OCI-LY1 (cell line): ENCODE data around the gene GRB10.

Source experiments
- H2AFZ ChIP-seq: fragments of 200-600 bp; sonication (generic), shearing (Covaris generic); 2 replicates; pipeline ENCODE4 v1.6.0; 2014; ENCODE audit warnings: antibody characterized with exemption, mild to moderate bottlenecking, low read length
- H3F3A ChIP-seq: fragments of 200-600 bp; sonication (generic), shearing (Covaris generic); 2 replicates; pipeline ENCODE4 v1.6.0; 2014; ENCODE audit warnings: mild to moderate bottlenecking, antibody characterized with exemption, low read length, moderate library complexity; ENCODE audit not compliant: insufficient read depth
- H3K27ac ChIP-seq: fragments of 200-600 bp; sonication (generic); 2 replicates; pipeline ENCODE4 v1.5.1; 2014; ENCODE audit warnings: low read length, mixed run types, mild to moderate bottlenecking, low read depth; ENCODE audit not compliant: poor library complexity, severe bottlenecking
- H3K27me3 ChIP-seq: fragments of 200-600 bp; sonication (generic); 2 replicates; pipeline ENCODE4 v1.6.0; 2014; ENCODE audit warnings: antibody characterized with exemption, mild to moderate bottlenecking, low read length, moderate library complexity; ENCODE audit not compliant: insufficient read depth
- H3K36me3 ChIP-seq: fragments of 200-600 bp; sonication (generic); 2 replicates; pipeline ENCODE4 v1.6.1; 2014; ENCODE audit warnings: mild to moderate bottlenecking, antibody characterized with exemption, low read length, moderate library complexity, mixed read lengths; ENCODE audit not compliant: insufficient read depth
- H3K4me1 ChIP-seq: fragments of 200-600 bp; sonication (generic); 2 replicates; pipeline ENCODE4 v1.5.1; 2014; ENCODE audit warnings: mild to moderate bottlenecking, low read length, moderate library complexity; ENCODE audit not compliant: insufficient read depth, severe bottlenecking
- H3K4me2 ChIP-seq: fragments of 200-600 bp; sonication (generic), shearing (Covaris generic); 2 replicates; pipeline ENCODE4 v1.6.1; 2014; ENCODE audit warnings: low read length
- H3K4me3 ChIP-seq: fragments of 200-600 bp; sonication (generic); 2 replicates; pipeline ENCODE4 v1.5.1; 2014; ENCODE audit warnings: low read length, low read depth, mild to moderate bottlenecking, mixed read lengths; ENCODE audit not compliant: poor library complexity, severe bottlenecking
- H3K79me2 ChIP-seq: fragments of 200-600 bp; shearing (Covaris generic); 2 replicates; pipeline ENCODE4 v1.6.1; 2016; ENCODE audit warnings: mixed run types, low read length, mixed read lengths; ENCODE audit not compliant: insufficient read depth
- H3K9ac ChIP-seq: fragments of 200-600 bp; sonication (generic), shearing (Covaris generic); 2 replicates; pipeline ENCODE4 v1.6.1; 2014; ENCODE audit warnings: mild to moderate bottlenecking, low read length, mixed read lengths
- H3K9me2 ChIP-seq: fragments of 200-600 bp; sonication (generic), shearing (Covaris generic); 2 replicates; pipeline ENCODE4 v1.6.1; 2014; ENCODE audit warnings: low read depth, mild to moderate bottlenecking, low read length, mixed read lengths
- H3K9me3 ChIP-seq: fragments of 200-600 bp; shearing (Covaris generic); 2 replicates; pipeline ENCODE4 v1.6.1; 2014; ENCODE audit warnings: low read length, mixed read lengths
- H4K20me1 ChIP-seq: fragments of 200-600 bp; sonication (generic), shearing (Covaris generic); 2 replicates; pipeline ENCODE4 v1.6.0; 2016; ENCODE audit warnings: mild to moderate bottlenecking, low read length; ENCODE audit not compliant: insufficient read depth
- EZH2 ChIP-seq: fragments of 200-600 bp; sonication (generic), shearing (Covaris generic); IDR thresholded peaks from 2 replicates; pipeline ENCODE4 v1.8.0; 2017; ENCODE audit warnings: borderline replicate concordance, mixed run types, mild to moderate bottlenecking, antibody characterized with exemption, low read length, moderate library complexity, mixed read lengths
- TF ChIP-seq, protein P1 (sequence below): fragments of 200-600 bp; sonication (generic), shearing (Covaris generic); IDR thresholded peaks from 2 replicates; pipeline ENCODE4 v1.5.1; 2017; ENCODE audit warnings: mild to moderate bottlenecking, antibody characterized with exemption, low read length, moderate library complexity, mixed read lengths

Gene GRB10

DNA sequence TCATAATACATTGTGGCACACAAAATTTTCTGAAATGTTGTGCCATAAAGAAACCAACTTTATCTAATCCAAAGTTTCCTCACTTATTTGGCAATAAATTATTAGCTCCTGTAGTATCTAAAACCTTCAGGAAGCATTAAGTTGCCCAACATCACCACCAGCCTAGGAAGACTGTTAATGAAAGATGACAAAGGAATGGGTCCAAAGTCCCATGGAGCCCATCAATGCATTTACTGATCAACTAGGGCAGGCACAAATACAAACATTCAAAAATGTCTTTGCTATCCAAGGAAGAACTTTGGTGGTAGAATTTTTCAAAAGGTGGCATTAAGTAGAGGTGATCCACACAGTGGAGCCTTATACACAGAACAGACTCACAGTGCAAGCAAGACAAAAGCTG, 4.5 kb downstream of the GRB10 start:
- Histone ChIP-seq H3K4me1 (no peaks in the 10 kb centered on the region), H3K36me3 (no peaks in the 10 kb centered on the region), H3K27me3 (no peaks in the 10 kb centered on the region), H3K9ac (no peak overlapping the region), H3K9me3 (no peaks in the 10 kb centered on the region), H3F3A (no peaks in the 10 kb centered on the region), H3K4me3 (no peak overlapping the region), H3K27ac (no peak overlapping the region), H2AFZ (no peak overlapping the region), H3K9me2 (no peaks in the 10 kb centered on the region), H3K79me2 (no peaks in the 10 kb centered on the region), H3K4me2 (no peak overlapping the region), H4K20me1 (no peaks in the 10 kb centered on the region)
- TF ChIP-seq EZH2 = no peak
- TF ChIP-seq, protein P1, sequence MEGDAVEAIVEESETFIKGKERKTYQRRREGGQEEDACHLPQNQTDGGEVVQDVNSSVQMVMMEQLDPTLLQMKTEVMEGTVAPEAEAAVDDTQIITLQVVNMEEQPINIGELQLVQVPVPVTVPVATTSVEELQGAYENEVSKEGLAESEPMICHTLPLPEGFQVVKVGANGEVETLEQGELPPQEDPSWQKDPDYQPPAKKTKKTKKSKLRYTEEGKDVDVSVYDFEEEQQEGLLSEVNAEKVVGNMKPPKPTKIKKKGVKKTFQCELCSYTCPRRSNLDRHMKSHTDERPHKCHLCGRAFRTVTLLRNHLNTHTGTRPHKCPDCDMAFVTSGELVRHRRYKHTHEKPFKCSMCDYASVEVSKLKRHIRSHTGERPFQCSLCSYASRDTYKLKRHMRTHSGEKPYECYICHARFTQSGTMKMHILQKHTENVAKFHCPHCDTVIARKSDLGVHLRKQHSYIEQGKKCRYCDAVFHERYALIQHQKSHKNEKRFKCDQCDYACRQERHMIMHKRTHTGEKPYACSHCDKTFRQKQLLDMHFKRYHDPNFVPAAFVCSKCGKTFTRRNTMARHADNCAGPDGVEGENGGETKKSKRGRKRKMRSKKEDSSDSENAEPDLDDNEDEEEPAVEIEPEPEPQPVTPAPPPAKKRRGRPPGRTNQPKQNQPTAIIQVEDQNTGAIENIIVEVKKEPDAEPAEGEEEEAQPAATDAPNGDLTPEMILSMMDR = no peak

GRCh38 chr7:50775836-50776235, 6.9 kb downstream of the GRB10 start:
- Histone ChIP-seq H3K4me1 (no peaks in the 10 kb centered on the region), H3K4me2 (no peak overlapping the region), H2AFZ (no peak overlapping the region), H3K79me2 (no peaks in the 10 kb centered on the region), H3K9ac (no peak overlapping the region), H3K36me3 (no peaks in the 10 kb centered on the region), H3K27me3 (no peaks in the 10 kb centered on the region), H3K27ac (no peak overlapping the region), H3K4me3 (no peak overlapping the region), H3F3A (no peaks in the 10 kb centered on the region), H3K9me3 (no peaks in the 10 kb centered on the region), H3K9me2 (no peaks in the 10 kb centered on the region), H4K20me1 (no peaks in the 10 kb centered on the region)
- TF ChIP-seq, protein P1 = no peak
- no peak for TF ChIP-seq EZH2

DNA sequence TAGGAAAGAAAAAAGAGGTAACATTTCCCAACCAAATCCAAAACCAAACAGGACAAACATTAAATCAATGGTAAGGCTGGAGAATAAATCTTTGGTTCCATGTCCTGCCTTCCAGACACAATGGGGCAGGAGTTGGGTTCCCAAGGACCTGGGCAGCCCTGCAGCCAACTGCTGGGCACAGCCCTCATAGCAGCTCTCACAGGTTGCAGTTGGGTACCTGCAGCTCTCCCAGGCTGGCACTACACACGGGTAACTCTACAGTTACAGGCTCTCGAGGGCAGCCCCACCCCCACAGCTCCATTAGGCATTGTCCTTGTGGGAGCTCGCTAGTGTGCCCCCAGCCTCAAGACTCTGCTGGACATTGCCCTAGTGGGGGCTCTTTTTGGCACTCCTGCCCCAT, 7.5 kb downstream of the GRB10 start:
- Histone ChIP-seq H3K4me3 (no peak overlapping the region), H3K27ac (no peak overlapping the region), H3K27me3 (no peaks in the 10 kb centered on the region), H2AFZ (no peak overlapping the region), H3K4me2 (no peak overlapping the region), H3K9ac (no peak overlapping the region), H4K20me1 (no peaks in the 10 kb centered on the region), H3F3A (no peaks in the 10 kb centered on the region), H3K4me1 (no peaks in the 10 kb centered on the region), H3K36me3 (no peaks in the 10 kb centered on the region), H3K79me2 (no peaks in the 10 kb centered on the region), H3K9me3 (no peaks in the 10 kb centered on the region), H3K9me2 (no peaks in the 10 kb centered on the region)
- no peak for TF ChIP-seq EZH2
- TF ChIP-seq, protein P1 = no peak
